DMS53 treated with DMSO at 0.1 percent for 48 hours (cell line): ENCODE results near the gene KRTAP19-4.

Source experiments
- DNase-seq: peaks from one replicate; lab custom pipeline; 2025; ENCODE audit not compliant: unreplicated experiment; lab: John Stamatoyannopoulos, UW

KRTAP19-4 gene, protein sequence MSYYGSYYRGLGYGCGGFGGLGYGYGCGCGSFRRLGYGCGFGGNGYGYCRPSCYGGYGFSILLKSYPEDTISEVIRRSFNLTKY

GRCh38 chr21:30497065-30497464 lies at the start of gene KRTAP19-4:
KRTAP19-4 (minus strand) TSS chr21:30497165; CDS start chr21:30497110, 55 bp downstream.
- DNase-seq, result no peak

- DNase-seq, result no peak
These were observed 44.8 kb upstream of the KRTAP19-4 start, which contains the start of gene KRTAP19-6 for GRCh38 chr21:30541764-30542163. KRTAP19-6 (minus strand) TSS chr21:30541864; CDS start chr21:30541833, 31 bp downstream.

DNA sequence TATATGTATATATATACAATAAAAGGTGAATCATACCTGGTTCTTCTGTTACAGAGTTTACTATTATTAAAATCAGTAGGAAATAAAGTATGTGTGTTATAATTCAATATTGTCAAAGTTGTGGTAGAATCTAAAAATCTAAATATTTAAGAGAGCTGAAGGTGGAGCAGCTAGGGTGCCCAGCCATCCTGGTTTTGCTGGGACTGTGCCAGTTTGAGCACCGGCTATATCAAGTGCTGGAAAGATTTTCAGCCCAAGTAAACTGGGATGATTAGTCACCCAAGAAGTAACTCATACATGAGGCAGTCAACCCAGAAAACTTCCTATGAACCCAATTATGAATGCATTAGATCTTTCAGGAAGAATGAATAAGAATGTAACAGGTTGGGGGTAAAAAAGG lies 21.9 kb upstream of the KRTAP19-4 start:
- no peak for DNase-seq

GRCh38 chr21:30515681-30516080 lies 18.7 kb upstream of the KRTAP19-4 start:
- no peak for DNase-seq

GRCh38 chr21:30505621-30506205 lies 8.7 kb upstream of the KRTAP19-4 start:
- DNase-seq, result peak; percentile 45

GRCh38 chr21:30502041-30502440 lies 5.1 kb upstream of the KRTAP19-4 start, which contains the start of gene KRTAP19-5:
KRTAP19-5 (minus strand) TSS chr21:30502141; CDS start chr21:30502090, 51 bp downstream.
- DNase-seq, result no peak

GRCh38 chr21:30491963-30492428 lies 5.0 kb downstream of the KRTAP19-4 start, which contains the start of gene KRTAP19-3:
KRTAP19-3 (minus strand) TSS chr21:30492013; CDS start chr21:30491957, 56 bp downstream.
- DNase-seq, result no peak

DNA sequence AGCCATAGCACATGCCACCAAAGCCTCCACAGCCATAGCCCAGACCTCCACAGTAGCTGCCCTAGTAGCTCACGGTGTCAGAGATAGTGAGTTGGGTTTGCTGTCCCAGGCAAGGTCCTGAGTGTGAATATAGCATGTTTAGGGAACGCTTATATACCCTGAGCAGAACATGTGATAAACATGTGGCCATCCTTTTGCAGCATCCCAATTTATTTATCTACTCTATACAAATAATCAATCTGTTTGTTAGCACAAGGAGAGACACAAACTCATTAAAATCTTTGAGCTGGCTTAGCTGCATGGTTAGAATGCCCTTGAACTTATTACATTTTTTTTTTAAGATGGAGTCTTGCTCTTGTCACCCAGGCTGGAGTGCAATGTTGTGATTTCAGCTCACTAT lies 9.6 kb downstream of the KRTAP19-4 start, which contains the start of gene KRTAP19-2:
TSS of gene KRTAP19-2 (minus strand) at position 101 of the 400 bp plus-strand sequence. CDS start at position 13, 88 bp downstream.
- no peak for DNase-seq

- DNase-seq, result no peak
These were observed 10.8 kb downstream of the KRTAP19-4 start for GRCh38 chr21:30486180-30486579.

DNA sequence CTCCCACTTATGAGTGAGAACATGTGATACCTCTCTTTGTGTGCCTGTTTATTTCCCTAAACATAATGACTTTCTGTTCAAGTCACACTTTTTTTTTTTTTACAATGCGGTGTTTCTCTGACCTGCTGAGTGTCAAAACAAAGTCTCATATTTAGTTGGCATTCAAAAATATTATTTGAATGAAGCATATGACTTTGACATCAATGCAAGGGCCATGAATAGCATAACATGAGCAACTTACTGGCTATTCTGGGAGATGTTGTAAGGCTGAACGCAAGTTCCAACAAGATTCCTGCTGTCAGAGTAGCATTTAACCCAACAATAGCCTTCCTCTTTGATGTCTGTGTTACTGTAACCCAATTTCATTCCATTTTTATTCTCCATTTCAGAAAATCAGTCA lies 14.8 kb downstream of the KRTAP19-4 start:
- no peak for DNase-seq

DNA sequence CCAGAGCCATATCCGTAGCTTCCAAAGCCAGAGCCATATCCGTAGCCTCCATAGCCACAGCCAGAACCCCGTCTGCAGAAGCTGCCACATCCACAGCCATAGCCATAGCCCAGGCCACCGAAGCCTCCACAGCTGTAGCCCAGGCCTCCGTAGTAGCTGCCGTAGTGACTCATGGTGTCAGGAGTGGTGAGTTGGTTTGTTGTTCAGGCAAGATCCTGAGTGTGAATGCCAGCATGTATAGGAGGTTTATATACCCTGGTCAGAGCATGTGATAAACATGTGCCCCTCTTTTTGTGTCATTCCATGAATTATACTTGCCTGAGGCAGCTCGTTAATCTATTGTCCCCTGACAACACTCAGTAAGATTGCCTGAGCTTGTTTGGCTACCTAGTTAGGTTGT lies 16.8 kb downstream of the KRTAP19-4 start, which contains the start of gene KRTAP19-1:
TSS of gene KRTAP19-1 (minus strand) at position 223 of the 400 bp plus-strand sequence. CDS start at position 173, 50 bp downstream.
- DNase-seq, result no peak

GRCh38 chr21:30479259-30479658 lies 17.7 kb downstream of the KRTAP19-4 start:
- DNase-seq, result peak; percentile 30

DNA sequence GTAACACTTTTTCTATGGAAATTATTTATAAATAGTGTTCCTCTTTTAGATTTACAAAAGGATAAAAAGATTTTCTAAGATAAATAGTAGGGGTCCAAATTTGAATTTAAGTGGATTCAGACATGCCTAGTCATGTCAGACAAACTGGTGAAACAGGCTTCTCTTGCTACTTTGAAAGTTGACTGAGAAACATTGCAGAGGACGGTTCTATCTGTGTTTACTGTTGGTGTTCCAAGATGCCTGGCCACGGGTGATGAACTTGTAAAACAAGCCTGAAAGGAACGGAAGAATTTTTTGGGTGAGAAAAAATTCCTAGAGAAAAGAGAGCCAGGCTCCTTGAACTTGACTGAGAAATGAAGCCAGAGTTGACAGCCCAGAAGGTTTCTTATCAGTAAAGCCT lies 19.0 kb downstream of the KRTAP19-4 start:
- DNase-seq, result no peak

DNA sequence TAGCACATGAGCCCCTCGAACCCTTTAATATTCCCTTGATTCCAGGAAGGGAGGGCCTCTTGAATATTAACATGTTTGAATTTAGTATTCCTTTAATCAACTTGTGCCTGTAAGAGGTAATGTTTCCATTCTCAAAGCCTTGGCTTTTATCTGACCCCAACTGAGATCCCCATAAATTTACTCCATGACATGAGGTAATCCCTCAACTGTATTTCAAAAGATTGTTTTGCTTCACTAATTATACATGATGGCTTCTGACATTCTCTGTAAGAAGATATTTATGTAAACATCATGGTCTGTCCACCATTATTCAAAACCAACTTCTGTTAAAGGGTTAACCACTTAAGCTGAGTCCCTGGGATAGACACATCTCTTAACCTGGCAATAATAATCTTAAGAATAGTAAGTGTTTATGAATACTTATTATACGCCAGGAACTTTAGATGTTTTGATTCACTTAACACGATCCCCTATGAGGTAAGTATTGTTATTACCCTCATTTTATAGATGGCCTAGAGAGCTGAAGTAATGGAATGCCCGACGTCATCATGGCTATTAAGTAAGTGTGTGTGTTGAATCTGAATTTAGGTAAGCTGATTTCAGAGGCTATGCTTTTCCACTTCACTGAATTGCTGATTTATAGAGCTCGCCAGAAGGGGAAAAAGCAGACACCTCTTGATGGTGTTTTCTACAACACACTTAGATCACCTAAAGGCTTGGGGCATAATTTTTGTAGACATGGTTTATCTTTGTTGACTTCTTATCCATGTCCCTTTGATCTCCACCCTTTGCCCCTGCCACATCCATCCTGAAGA lies 27.9 kb downstream of the KRTAP19-4 start:
- no peak for DNase-seq

- DNase-seq, result no peak
These were observed 33.3 kb downstream of the KRTAP19-4 start for GRCh38 chr21:30463713-30464112.

- no peak for DNase-seq
These were observed 48.5 kb downstream of the KRTAP19-4 start for GRCh38 chr21:30448514-30448913.

GRCh38 chr21:30447056-30447455 lies 49.9 kb downstream of the KRTAP19-4 start:
- no peak for DNase-seq
